Skeletal muscle tissue (tissue), 4 donors: ENCODE results near the gene TPM4. TPM values are rescaled to one million over a fixed set of nuclear protein-coding genes. Genes with fewer than 3 reads are reported as not detected.

Source experiments
- H3K27ac ChIP-seq: one replicate; pipeline ENCODE4 v1.7.0; 2013; ENCODE audit warnings: mild to moderate bottlenecking, low read depth, low read length, inconsistent platforms
- H3K27me3 ChIP-seq, 3 donors: one replicate each; pipeline ENCODE4 v1.7.0; 2013; ENCODE audit warnings: low read length in 3 of 3; ENCODE audit not compliant: control insufficient read depth in 3 of 3, insufficient read depth in 3 of 3
- H3K36me3 ChIP-seq, 3 donors: one replicate each; pipeline ENCODE4 v1.7.0; 2013; ENCODE audit warnings: low read length in 3 of 3; ENCODE audit not compliant: control insufficient read depth in 3 of 3, insufficient read depth in 3 of 3
- H3K4me1 ChIP-seq, 3 donors: one replicate each; pipeline ENCODE4 v1.7.0; 2013; ENCODE audit warnings: low read length in 3 of 3, mild to moderate bottlenecking in 3 of 3; ENCODE audit not compliant: control insufficient read depth in 3 of 3, insufficient read depth in 3 of 3
- H3K4me3 ChIP-seq, 3 donors: one replicate each; pipeline ENCODE4 v1.7.0; 2013; ENCODE audit warnings: low read length in 3 of 3
- H3K9ac ChIP-seq, 3 donors: one replicate each; pipeline ENCODE4 v1.7.0; 2013; ENCODE audit warnings: low read length in 3 of 3, mild to moderate bottlenecking in 3 of 3, moderate library complexity in 2 of 3, low read depth in 1 of 3
- H3K9me3 ChIP-seq, 3 donors: one replicate each; pipeline ENCODE4 v1.7.0; 2013; ENCODE audit warnings: low read length in 3 of 3; ENCODE audit not compliant: control insufficient read depth in 3 of 3
- total RNA-seq: library from RNA; depleted of rRNA; stranded (reverse); fragments of >200 nt; gene quantifications from one replicate; pipeline ENCODE4 v1.2.3, GENCODE V29; 2014
- donor health status: Osteomylitis.

Gene TPM4
- total RNA-seq, 1 donor from 2014 or later = 122 TPM

GRCh38 chr19:16040642-16041041 is 35.7 kb upstream of the TPM4 start:
- H3K9me3 ChIP-seq = no peaks in the 10 kb centered on the region

DNA sequence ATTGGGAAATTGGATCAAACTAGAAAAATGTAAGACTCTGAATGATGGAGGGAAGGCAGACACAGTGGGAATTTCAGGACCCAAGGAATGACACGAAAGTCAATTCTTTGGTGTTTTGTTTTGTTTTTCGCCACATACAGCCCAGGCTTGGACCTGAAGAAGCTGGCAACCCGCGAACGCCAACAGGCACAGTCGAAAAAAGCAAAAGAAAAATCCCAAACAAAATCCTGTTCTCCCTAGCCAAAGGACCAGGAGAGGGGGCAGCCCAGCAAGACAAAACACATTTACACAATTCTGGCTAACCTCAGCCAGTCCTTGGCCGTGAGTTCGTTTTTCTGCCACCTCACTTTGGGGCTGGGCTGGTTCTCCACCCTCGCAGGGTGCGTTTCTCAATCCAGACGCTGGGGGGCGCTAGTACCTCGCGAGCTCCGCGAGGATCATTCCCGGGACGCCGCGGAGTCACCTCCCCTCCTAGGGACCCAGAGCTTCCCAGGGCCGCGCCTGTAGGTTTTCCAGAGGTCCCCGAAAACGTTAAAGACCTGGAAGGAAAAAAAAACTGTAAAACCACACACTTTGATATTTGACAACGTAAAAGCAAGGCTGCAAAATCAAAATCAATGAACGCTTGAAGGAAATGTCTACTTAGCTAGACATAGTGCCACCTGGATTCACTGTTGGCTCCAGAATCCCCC is 34.9 kb upstream of the TPM4 start:
- peak overlapping the region in 2 of 3 donors; percentile 38 to 54 for H3K4me3 ChIP-seq
- no peaks in the 10 kb centered on the region for H3K9me3 ChIP-seq
- peaks cover 5 to 16% (median 7%) of the 10 kb centered on the region in 3 donors for H3K27me3 ChIP-seq
- no peaks in the 10 kb centered on the region for H3K36me3 ChIP-seq
- H3K9ac ChIP-seq = peak overlapping the region in 2 of 3 donors; percentile 45 to 68
- peaks cover 2 to 7% (median 5%) of the 10 kb centered on the region in 3 donors for H3K4me1 ChIP-seq
- no peak overlapping the region for H3K27ac ChIP-seq

More at GRCh38 chr19:16040642-16041041, 35.7 kb upstream of the TPM4 start:
- Histone ChIP-seq H3K4me1 (peaks cover 2 to 7% (median 5%) of the 10 kb centered on the region in 3 donors), H3K27ac (no peak overlapping the region), H3K27me3 (peaks cover 5 to 19% (median 9%) of the 10 kb centered on the region in 3 donors), H3K36me3 (no peaks in the 10 kb centered on the region), H3K4me3 (no peak overlapping the region), H3K9ac (no peak overlapping the region)

- H3K36me3 ChIP-seq = no peaks in the 10 kb centered on the region
Observed at GRCh38 chr19:16041991-16042386, 34.3 kb upstream of the TPM4 start.

GRCh38 chr19:16042533-16043085 is 33.7 kb upstream of the TPM4 start:
- no peak overlapping the region for H3K9ac ChIP-seq
- no peak overlapping the region for H3K27ac ChIP-seq
- peaks cover 2 to 7% (median 5%) of the 10 kb centered on the region in 3 donors for H3K4me1 ChIP-seq
- H3K9me3 ChIP-seq = no peaks in the 10 kb centered on the region
- no peaks in the 10 kb centered on the region for H3K36me3 ChIP-seq
- no peak overlapping the region for H3K4me3 ChIP-seq
- H3K27me3 ChIP-seq = peaks cover 5 to 12% (median 5%) of the 10 kb centered on the region in 3 donors

More at GRCh38 chr19:16041991-16042386, 34.3 kb upstream of the TPM4 start:
- H3K4me3 ChIP-seq = no peak overlapping the region
- peaks cover 2 to 7% (median 5%) of the 10 kb centered on the region in 3 donors for H3K4me1 ChIP-seq
- H3K9me3 ChIP-seq = no peaks in the 10 kb centered on the region
- no peak overlapping the region for H3K9ac ChIP-seq
- no peak overlapping the region for H3K27ac ChIP-seq
- H3K27me3 ChIP-seq = peaks cover 5 to 13% (median 7%) of the 10 kb centered on the region in 3 donors

- peaks cover 2 to 6% (median 4%) of the 10 kb centered on the region in 3 donors for H3K27me3 ChIP-seq
- no peaks in the 10 kb centered on the region for H3K36me3 ChIP-seq
- no peak overlapping the region for H3K4me3 ChIP-seq
- H3K9ac ChIP-seq = no peak overlapping the region
- peaks cover 2 to 7% (median 5%) of the 10 kb centered on the region in 3 donors for H3K4me1 ChIP-seq
- H3K9me3 ChIP-seq = no peaks in the 10 kb centered on the region
- H3K27ac ChIP-seq = no peak overlapping the region
Observed at GRCh38 chr19:16043156-16043757, 33.0 kb upstream of the TPM4 start.

- no peaks in the 10 kb centered on the region for H3K36me3 ChIP-seq
- H3K4me3 ChIP-seq = no peak overlapping the region
- H3K27me3 ChIP-seq = no peaks in the 10 kb centered on the region
- H3K27ac ChIP-seq = no peak overlapping the region
- no peak overlapping the region for H3K9ac ChIP-seq
- no peaks in the 10 kb centered on the region for H3K9me3 ChIP-seq
- H3K4me1 ChIP-seq = peaks cover 2 to 7% (median 5%) of the 10 kb centered on the region in 3 donors
Observed at GRCh38 chr19:16044746-16045145, 31.5 kb upstream of the TPM4 start.

DNA sequence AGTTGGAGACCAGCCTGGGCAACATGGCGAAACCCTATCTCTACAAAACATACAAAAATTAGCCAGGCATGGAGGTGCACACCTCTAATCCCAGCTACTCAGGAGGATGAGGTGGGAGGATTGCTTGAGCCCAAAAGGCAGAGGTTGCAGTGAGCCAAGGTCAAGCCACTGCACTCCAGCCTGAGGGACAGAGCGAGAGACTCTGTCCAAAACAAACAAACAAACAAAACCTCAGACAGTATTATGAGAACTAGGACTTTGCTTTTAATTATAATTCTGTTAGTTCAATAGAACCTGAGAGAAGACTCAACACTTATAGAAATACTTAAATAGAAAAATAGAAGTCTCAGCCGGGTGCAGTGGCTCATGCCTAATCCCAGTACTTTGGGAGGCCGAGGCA is 31.1 kb upstream of the TPM4 start:
- H3K9ac ChIP-seq = no peak overlapping the region
- H3K36me3 ChIP-seq = no peaks in the 10 kb centered on the region
- no peaks in the 10 kb centered on the region for H3K27me3 ChIP-seq
- peaks cover 2 to 7% (median 5%) of the 10 kb centered on the region in 3 donors for H3K4me1 ChIP-seq
- H3K9me3 ChIP-seq = no peaks in the 10 kb centered on the region
- no peak overlapping the region for H3K4me3 ChIP-seq
- H3K27ac ChIP-seq = no peak overlapping the region

GRCh38 chr19:16045893-16046292 is 30.4 kb upstream of the TPM4 start:
- Histone ChIP-seq H3K27ac (no peak overlapping the region), H3K9ac (no peak overlapping the region), H3K4me3 (no peak overlapping the region), H3K9me3 (no peaks in the 10 kb centered on the region), H3K4me1 (peaks cover 2 to 7% (median 5%) of the 10 kb centered on the region in 3 donors), H3K27me3 (no peaks in the 10 kb centered on the region), H3K36me3 (no peaks in the 10 kb centered on the region)

DNA sequence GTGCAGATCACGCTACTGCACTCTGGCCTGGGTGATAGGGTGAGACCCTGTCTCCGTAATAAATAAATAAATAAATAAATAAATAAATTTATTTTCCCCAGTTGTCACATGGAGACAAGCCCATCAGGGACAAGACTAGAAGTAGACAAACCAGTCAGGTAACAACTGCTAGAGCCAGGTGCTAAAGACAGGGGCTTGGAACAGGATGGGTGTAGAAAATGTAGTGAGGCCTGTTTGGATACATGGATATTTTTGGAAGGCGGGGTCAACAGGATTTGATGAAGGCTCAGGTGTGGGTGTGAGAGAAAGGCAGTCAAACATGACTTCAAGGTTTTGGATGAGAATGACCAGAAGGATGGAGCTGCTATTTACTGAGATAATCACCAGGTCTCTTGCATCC is 27.7 kb upstream of the TPM4 start:
- Histone ChIP-seq H3K4me3 (no peak overlapping the region), H3K27me3 (peaks cover 0 to 3% (median 0%) of the 10 kb centered on the region in 3 donors), H3K4me1 (no peaks in the 10 kb centered on the region), H3K9ac (no peak overlapping the region), H3K27ac (no peak overlapping the region), H3K9me3 (no peaks in the 10 kb centered on the region), H3K36me3 (no peaks in the 10 kb centered on the region)
